Placental epithelial cell (primary cell): ENCODE results near the gene GATB. TPM values are rescaled to one million over a fixed set of nuclear protein-coding genes. Genes with fewer than 3 reads are reported as not detected.

Experiments used
- total RNA-seq: library from RNA; depleted of rRNA; stranded (reverse); fragments of >200 nt; gene quantifications from 2 replicates; pipeline ENCODE4 v1.2.3, GENCODE V29; 2012

GATB gene
- total RNA-seq = 14.1 and 27.9 TPM in 2 replicates

GRCh38 chr4:151760712-151761661, at the start of gene GATB:
Gene GATB, minus strand, starts transcription at chr4:151761007. Its CDS starts 25 bp downstream, at chr4:151760982.

